Lower lobe of right lung (tissue), 2 donors: ENCODE measurements around the gene RNF212. TPM values are rescaled to one million over a fixed set of nuclear protein-coding genes. Genes with fewer than 3 reads are reported as not detected.

Experiments used
- ATAC-seq, 2 donors: fragments of 200-7000 bp; cut with Tn5 transposase; one replicate each; pipeline ENCODE4 v1.9.1; 2020 to 2022; ENCODE audit warnings: mild to moderate bottlenecking in 2 of 2, moderate library complexity in 2 of 2
- DNase-seq: peaks from one replicate; pipeline ENCODE4 v3.0.0-alpha.2; 2020
- H3K27ac ChIP-seq: fragments of 200-600 bp; one replicate; pipeline ENCODE4 v1.8.0; 2022
- H3K27me3 ChIP-seq: fragments of 200-600 bp; one replicate; pipeline ENCODE4 v1.8.0; 2022; ENCODE audit warnings: low read depth
- H3K36me3 ChIP-seq: fragments of 200-600 bp; one replicate; pipeline ENCODE4 v1.8.0; 2022; ENCODE audit warnings: mild to moderate bottlenecking
- H3K4me1 ChIP-seq: fragments of 200-600 bp; one replicate; pipeline ENCODE4 v1.8.0; 2022
- H3K4me3 ChIP-seq: fragments of 200-600 bp; one replicate; pipeline ENCODE4 v1.8.0; 2022; ENCODE audit warnings: mild to moderate bottlenecking
- H3K9me3 ChIP-seq: fragments of 200-600 bp; one replicate; pipeline ENCODE4 v1.8.0; 2022
- intact Hi-C: fragments of 100-400 bp; cut with DNase I; formaldehyde crosslinking; loops from one replicate; pipeline ENCODE4 v1.11.0; 2022
- total RNA-seq: library from RNA; stranded (reverse); fragmentation: NEBNext Ultra II Directional; extraction: Animal tissue kit (Norgen Biotek cat#: 25700); gene quantifications from one replicate; pipeline ENCODE4 v1.2.1, GENCODE V29; 2021
- TF ChIP-seq, protein P1 (sequence below): fragments of 200-600 bp; IDR thresholded peaks from one replicate; pipeline ENCODE4 v1.8.0; 2022; ENCODE audit warnings: antibody characterized with exemption, mild to moderate bottlenecking
- donor health status: DM: no; HTN: yes; CAD: no; lungs with severe emphysema.

Gene RNF212
- total RNA-seq, 1 donor from 2014 or later, result 6.8 TPM

DNA sequence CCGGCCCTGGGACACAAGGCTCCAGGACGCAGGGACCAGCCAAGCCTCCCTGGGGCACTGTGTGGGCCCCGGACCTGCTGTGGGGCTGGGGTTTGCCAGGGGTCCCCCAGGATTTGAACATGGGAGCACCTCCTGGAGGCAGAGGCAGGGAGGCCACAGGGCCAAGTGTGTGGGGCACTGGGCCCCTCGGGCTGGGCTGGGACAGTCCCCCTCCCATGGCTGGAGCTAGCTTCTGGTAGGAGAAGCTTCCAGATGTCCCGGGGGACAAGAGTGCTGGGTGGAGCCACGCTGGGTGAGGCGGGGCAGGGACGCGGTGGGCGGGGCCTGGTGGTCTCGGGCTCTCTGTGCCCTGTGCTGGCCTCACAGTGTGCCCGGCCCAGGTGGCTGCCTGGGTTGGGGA is 83.3 kb downstream of the RNF212 start:
- intact Hi-C loops, result no loop called here
- Histone ChIP-seq H3K27ac (no peak overlapping the region), H3K4me1 (peaks cover 12% of the 10 kb centered on the region), H3K27me3 (peaks cover 46% of the 10 kb centered on the region), H3K9me3 (no peaks in the 10 kb centered on the region), H3K4me3 (no peak overlapping the region), H3K36me3 (peaks cover 6% of the 10 kb centered on the region)
- no peak for ATAC-seq
- TF ChIP-seq, protein P1, sequence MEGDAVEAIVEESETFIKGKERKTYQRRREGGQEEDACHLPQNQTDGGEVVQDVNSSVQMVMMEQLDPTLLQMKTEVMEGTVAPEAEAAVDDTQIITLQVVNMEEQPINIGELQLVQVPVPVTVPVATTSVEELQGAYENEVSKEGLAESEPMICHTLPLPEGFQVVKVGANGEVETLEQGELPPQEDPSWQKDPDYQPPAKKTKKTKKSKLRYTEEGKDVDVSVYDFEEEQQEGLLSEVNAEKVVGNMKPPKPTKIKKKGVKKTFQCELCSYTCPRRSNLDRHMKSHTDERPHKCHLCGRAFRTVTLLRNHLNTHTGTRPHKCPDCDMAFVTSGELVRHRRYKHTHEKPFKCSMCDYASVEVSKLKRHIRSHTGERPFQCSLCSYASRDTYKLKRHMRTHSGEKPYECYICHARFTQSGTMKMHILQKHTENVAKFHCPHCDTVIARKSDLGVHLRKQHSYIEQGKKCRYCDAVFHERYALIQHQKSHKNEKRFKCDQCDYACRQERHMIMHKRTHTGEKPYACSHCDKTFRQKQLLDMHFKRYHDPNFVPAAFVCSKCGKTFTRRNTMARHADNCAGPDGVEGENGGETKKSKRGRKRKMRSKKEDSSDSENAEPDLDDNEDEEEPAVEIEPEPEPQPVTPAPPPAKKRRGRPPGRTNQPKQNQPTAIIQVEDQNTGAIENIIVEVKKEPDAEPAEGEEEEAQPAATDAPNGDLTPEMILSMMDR, result no peak
- DNase-seq, result no peak

DNA sequence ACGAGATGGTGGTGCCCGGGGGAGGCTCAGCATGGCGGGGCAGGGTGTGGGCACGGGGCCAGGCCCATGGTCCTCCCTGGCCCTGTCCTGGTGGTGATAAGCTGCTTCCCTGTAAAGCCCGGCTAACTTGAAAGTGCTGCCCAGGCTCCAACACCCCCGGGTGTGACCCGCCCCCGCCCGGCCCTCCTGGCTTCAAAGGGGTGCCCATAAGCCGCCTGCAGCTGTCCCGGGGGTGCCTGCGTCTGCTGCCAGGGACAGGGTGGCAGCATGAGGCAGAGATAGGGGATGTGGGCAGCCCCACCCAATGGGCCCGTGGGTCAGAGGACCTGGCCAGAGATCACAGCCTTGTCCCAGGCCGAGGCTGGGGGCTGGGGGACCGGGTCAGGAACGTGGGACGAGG is 83.8 kb downstream of the RNF212 start:
- no peaks in the 10 kb centered on the region for H3K9me3 ChIP-seq
- no peak overlapping the region for H3K4me3 ChIP-seq
- H3K36me3 ChIP-seq, result peaks cover 11% of the 10 kb centered on the region
- DNase-seq (no peak), ATAC-seq (no peak)
- TF ChIP-seq, protein P1, result no peak
- intact Hi-C loops, result no loop called here
- H3K27ac ChIP-seq, result no peak overlapping the region
- H3K27me3 ChIP-seq, result peaks cover 46% of the 10 kb centered on the region
- peaks cover 12% of the 10 kb centered on the region for H3K4me1 ChIP-seq

DNA sequence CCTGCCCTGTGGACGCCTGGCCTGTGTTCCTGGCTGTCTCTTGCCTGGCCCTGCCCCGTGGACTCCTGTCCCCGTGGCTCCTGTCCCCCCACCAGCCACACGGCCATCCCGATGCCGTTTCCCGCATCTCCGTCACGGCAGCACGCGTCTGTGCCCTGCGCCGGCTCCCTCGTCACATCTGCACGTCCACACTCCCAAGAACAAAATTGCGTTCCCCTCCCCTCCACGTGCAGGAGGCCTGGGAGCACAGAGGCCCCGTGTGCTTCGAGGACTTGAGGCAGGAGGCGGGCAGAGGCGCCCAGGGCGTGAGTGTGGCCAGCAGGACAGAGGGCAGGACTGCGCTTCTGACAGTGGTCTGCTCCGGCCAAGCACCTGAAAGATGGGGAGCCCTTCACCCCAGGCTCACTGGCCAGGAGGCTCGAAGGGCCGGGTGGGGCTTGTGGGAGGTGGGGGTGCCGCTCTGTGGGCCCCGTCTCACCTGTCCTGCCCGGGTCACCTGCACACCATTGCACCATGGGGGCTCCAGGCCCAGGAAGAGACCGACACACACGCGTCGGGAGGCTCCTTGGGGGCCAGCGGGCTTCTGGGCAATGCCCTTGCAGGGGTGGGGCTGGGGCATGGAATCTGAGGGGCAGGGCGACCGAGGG is 84.7 kb downstream of the RNF212 start:
- intact Hi-C loops, result no loop called here
- DNase-seq, result no peak
- H3K27me3 ChIP-seq, result peaks cover 45% of the 10 kb centered on the region

DNA sequence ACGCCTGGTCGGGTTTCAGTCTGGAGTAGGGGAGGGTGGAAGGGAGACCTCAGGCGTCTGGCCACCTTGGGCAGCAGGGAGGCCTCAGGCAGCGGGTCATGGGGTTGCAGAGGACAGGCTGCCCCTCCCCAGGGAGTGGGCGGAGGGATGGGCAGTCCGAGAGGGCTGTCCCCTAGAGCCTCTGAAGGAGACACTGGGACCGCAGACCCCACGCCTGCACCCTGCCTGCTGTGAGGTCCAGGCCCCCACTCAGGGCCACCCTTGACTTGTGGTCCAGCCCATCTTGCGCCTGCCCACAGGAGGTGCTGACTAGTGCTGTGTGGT is 85.5 kb downstream of the RNF212 start:
- peaks cover 37% of the 10 kb centered on the region for H3K27me3 ChIP-seq
- no peak for DNase-seq
- TF ChIP-seq, protein P1, result no peak
- intact Hi-C loops, result no loop called here
- ATAC-seq, result no peak
- H3K27ac ChIP-seq, result no peak overlapping the region
- no peaks in the 10 kb centered on the region for H3K4me1 ChIP-seq
- H3K36me3 ChIP-seq, result peaks cover 14% of the 10 kb centered on the region
- no peak overlapping the region for H3K4me3 ChIP-seq
- no peaks in the 10 kb centered on the region for H3K9me3 ChIP-seq

More for the DNA sequence above, 84.7 kb downstream of the RNF212 start:
- no peak for ATAC-seq
- Histone ChIP-seq H3K9me3 (no peaks in the 10 kb centered on the region), H3K36me3 (peaks cover 14% of the 10 kb centered on the region), H3K4me3 (no peak overlapping the region), H3K4me1 (peaks cover 4% of the 10 kb centered on the region), H3K27ac (no peak overlapping the region)
- TF ChIP-seq, protein P1, result no peak

DNA sequence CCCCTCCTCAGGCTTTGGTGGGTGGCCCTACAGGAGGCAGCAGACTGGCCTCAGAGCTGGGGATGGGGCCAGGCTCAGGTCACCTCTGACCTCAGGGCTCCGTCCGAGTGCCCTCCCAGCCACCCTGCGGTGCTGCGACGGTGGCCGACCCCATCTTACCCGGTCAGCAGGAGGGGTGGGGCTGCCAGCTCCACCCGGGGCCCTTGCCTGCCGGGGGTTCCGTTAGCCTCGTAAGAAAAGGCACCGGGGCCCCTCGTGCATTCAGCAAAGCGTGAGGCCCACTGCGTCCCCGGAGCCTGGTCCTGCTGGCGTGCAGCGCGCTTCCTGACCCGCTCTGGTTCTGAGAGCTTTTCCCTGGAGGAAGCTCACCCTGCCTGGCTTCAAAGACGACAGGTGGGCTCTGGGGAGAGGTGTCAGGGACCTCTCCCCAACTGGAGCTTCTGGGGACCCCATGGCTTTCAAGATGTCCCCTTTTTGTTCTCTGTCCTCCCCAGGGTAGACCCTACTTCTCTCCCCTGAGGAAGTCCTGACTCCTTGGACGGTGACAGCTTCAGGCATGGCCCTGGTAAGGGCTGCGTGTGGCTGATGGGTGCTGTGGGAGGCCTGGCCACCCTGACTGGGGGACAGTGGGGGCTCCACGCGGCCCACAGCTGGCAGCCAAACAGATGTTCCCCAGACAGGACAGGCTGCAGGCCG is 86.0 kb downstream of the RNF212 start:
- TF ChIP-seq, protein P1, result no peak
- Histone ChIP-seq H3K9me3 (no peaks in the 10 kb centered on the region), H3K27ac (no peak overlapping the region), H3K4me3 (no peak overlapping the region), H3K27me3 (peaks cover 32% of the 10 kb centered on the region), H3K36me3 (peaks cover 14% of the 10 kb centered on the region), H3K4me1 (no peaks in the 10 kb centered on the region)
- intact Hi-C loops, result no loop called here
- DNase-seq (no peak), ATAC-seq (no peak)
